ENCODE data around the gene APOBEC3C.
"Not testable (repeated sequence)": the region's sequence is repeated elsewhere in the genome, so short reads cannot be mapped to it uniquely, and the experiment has no call there.

The APOBEC3C gene

GRCh38 chr22:38973289-38974169 is 40.5 kb upstream of the APOBEC3C start:
- H3K4me3 ChIP-seq (ENCODE audit: low read depth, low read length), result no peak overlapping the region
- peak; percentile 92 for TF ChIP-seq CTCF (IDR thresholded peaks at IDR 0.05; ENCODE audit: borderline replicate concordance, insufficient read depth, low read depth, low read length)

GRCh38 chr22:38974170-38974825 is 39.8 kb upstream of the APOBEC3C start:
- H3K4me3 ChIP-seq (ENCODE audit: low read depth, low read length), result no peak overlapping the region
- TF ChIP-seq CTCF (IDR thresholded peaks at IDR 0.05; ENCODE audit: borderline replicate concordance, insufficient read depth, low read depth, low read length), result no peak

GRCh38 chr22:38974826-38975175 is 39.3 kb upstream of the APOBEC3C start:
- H3K4me3 ChIP-seq (ENCODE audit: low read depth, low read length), result no peak overlapping the region
- no peak for TF ChIP-seq CTCF (IDR thresholded peaks at IDR 0.05; ENCODE audit: borderline replicate concordance, insufficient read depth, low read depth, low read length)

- not testable (repeated sequence) for H3K4me3 ChIP-seq (ENCODE audit: low read depth, low read length)
Measured at GRCh38 chr22:38977289-38977688, 36.8 kb upstream of the APOBEC3C start.

GRCh38 chr22:38980587-38980986 is 33.5 kb upstream of the APOBEC3C start:
- H3K4me3 ChIP-seq (ENCODE audit: low read depth, low read length), result not testable (repeated sequence)

GRCh38 chr22:38981005-38981991 is 32.8 kb upstream of the APOBEC3C start:
- peak; percentile 69 for TF ChIP-seq CTCF (IDR thresholded peaks at IDR 0.05; ENCODE audit: borderline replicate concordance, insufficient read depth, low read depth, low read length)
- peak overlapping the region; percentile 48 for H3K4me3 ChIP-seq (ENCODE audit: low read depth, low read length)

- TF ChIP-seq CTCF (IDR thresholded peaks at IDR 0.05; ENCODE audit: borderline replicate concordance, insufficient read depth, low read depth, low read length), result no peak
- H3K4me3 ChIP-seq (ENCODE audit: low read depth, low read length), result peak within 1 kb of the TSS; percentile 48
Measured at GRCh38 chr22:38981992-38982927, 31.8 kb upstream of the APOBEC3C start, which contains the start of gene APOBEC3B. Gene APOBEC3B, plus strand, starts transcription at chr22:38982347. Its CDS starts 107 bp downstream, at chr22:38982454.
